WTC11 (cell line): ENCODE measurements around the gene ABCA6. TPM values are rescaled to one million over a fixed set of nuclear protein-coding genes. Genes with fewer than 3 reads are reported as not detected.

Source experiments
- ATAC-seq: fragments of 200-7000 bp; cut with Tn5 transposase; 2 replicates; pipeline ENCODE4 v1.10.0; 2021; ENCODE audit warnings: mild to moderate bottlenecking, moderate library complexity
- CTCF ChIA-PET: fragments of 300-600 bp; sonication (Branson Sonifier 250); formaldehyde crosslinking; loops from one replicate; lab custom pipeline; 2021; ENCODE audit warnings: antibody characterized with exemption; lab: Charles Lee
- POLR2A ChIA-PET: fragments of 350-600 bp; sonication (Branson Sonifier 250); formaldehyde crosslinking; loops from one replicate; lab custom pipeline; 2021; ENCODE audit warnings: antibody characterized with exemption; lab: Charles Lee
- DNase-seq: peaks from one replicate; pipeline ENCODE4 v3.0.0; 2021; ENCODE audit warnings: low spot score
- H3K27ac Mint-ChIP-seq: 2 replicates; pipeline ENCODE4 v1.8.0; 2021; ENCODE audit warnings: mixed read lengths
- H3K27me3 Mint-ChIP-seq: 2 replicates; pipeline ENCODE4 v1.8.0; 2021; ENCODE audit warnings: low read depth, mild to moderate bottlenecking, moderate library complexity, mixed read lengths
- H3K36me3 Mint-ChIP-seq: 2 replicates; pipeline ENCODE4 v1.8.0; 2021; ENCODE audit warnings: mixed read lengths
- H3K4me1 Mint-ChIP-seq: 2 replicates; pipeline ENCODE4 v1.8.0; 2022; ENCODE audit warnings: mixed read lengths
- H3K4me3 Mint-ChIP-seq: 2 replicates; pipeline ENCODE4 v1.8.0; 2021; ENCODE audit warnings: mild to moderate bottlenecking, moderate library complexity, mixed read lengths
- H3K9me3 Mint-ChIP-seq: 2 replicates; pipeline ENCODE4 v1.8.0; 2021; ENCODE audit warnings: mixed read lengths
- ATF1 ChIP-seq: sonication (generic); formaldehyde crosslinking; IDR thresholded peaks from 2 replicates; pipeline ENCODE4 v1.8.1; 2023; ENCODE audit warnings: mild to moderate bottlenecking, moderate library complexity, missing genetic modification reagents
- E2F1 ChIP-seq: sonication (generic); formaldehyde crosslinking; IDR thresholded peaks from 2 replicates; pipeline ENCODE4 v1.8.0; 2022; ENCODE audit warnings: mild to moderate bottlenecking, missing genetic modification reagents
- EMX1 ChIP-seq: fragments of 250-450 bp; sonication (Bioruptor Pico); IDR thresholded peaks from 2 replicates; pipeline ENCODE4 v1.8.0; 2021; ENCODE audit warnings: mild to moderate bottlenecking
- ETV6 ChIP-seq: sonication (generic); formaldehyde crosslinking; IDR thresholded peaks from 2 replicates; pipeline ENCODE4 v1.8.1; 2022; ENCODE audit warnings: mild to moderate bottlenecking, missing genetic modification reagents
- FOXK1 ChIP-seq: sonication (generic); formaldehyde crosslinking; IDR thresholded peaks from 2 replicates; pipeline ENCODE4 v1.8.0; 2022; ENCODE audit warnings: mild to moderate bottlenecking, moderate library complexity, missing genetic modification reagents
- FOXP1 ChIP-seq: sonication (generic); formaldehyde crosslinking; IDR thresholded peaks from 2 replicates; pipeline ENCODE4 v1.8.0; 2022; ENCODE audit warnings: missing genetic modification reagents, mild to moderate bottlenecking, moderate library complexity, borderline replicate concordance
- GTF2I ChIP-seq: fragments of 250-450 bp; sonication (Bioruptor Pico); conservative IDR thresholded peaks from 2 replicates; pipeline ENCODE4 v1.4.0; 2021; ENCODE audit warnings: mild to moderate bottlenecking
- HMGA2 ChIP-seq: fragments of 250-450 bp; sonication (Bioruptor Pico); IDR thresholded peaks from 2 replicates; pipeline ENCODE4 v1.4.0; 2021; ENCODE audit warnings: mild to moderate bottlenecking, moderate library complexity
- IRF2 ChIP-seq: sonication (generic); formaldehyde crosslinking; IDR thresholded peaks from 2 replicates; pipeline ENCODE4 v1.8.0; 2022; ENCODE audit warnings: low read depth, missing genetic modification reagents, borderline replicate concordance
- NFATC4 ChIP-seq: fragments of 250-450 bp; sonication (Bioruptor Pico); IDR thresholded peaks from 2 replicates; pipeline ENCODE4 v1.9.0; 2021; ENCODE audit warnings: mild to moderate bottlenecking
- PREB ChIP-seq: sonication (generic); formaldehyde crosslinking; IDR thresholded peaks from 2 replicates; pipeline ENCODE4 v1.8.1; 2022; ENCODE audit warnings: mild to moderate bottlenecking, missing genetic modification reagents, moderate library complexity, borderline replicate concordance
- TCF7 ChIP-seq: sonication (generic); formaldehyde crosslinking; IDR thresholded peaks from 2 replicates; pipeline ENCODE4 v1.8.0; 2022; ENCODE audit warnings: mild to moderate bottlenecking, low read depth, missing genetic modification reagents, moderate library complexity
- ZBTB21 ChIP-seq: sonication (generic); formaldehyde crosslinking; IDR thresholded peaks from 2 replicates; pipeline ENCODE4 v1.8.1; 2023; ENCODE audit warnings: mild to moderate bottlenecking, missing genetic modification reagents, borderline replicate concordance
- ZNF121 ChIP-seq: sonication (generic); formaldehyde crosslinking; IDR thresholded peaks from 2 replicates; pipeline ENCODE4 v1.8.0; 2023; ENCODE audit warnings: missing genetic modification reagents
- ZNF281 ChIP-seq: sonication (generic); formaldehyde crosslinking; IDR thresholded peaks from 2 replicates; pipeline ENCODE4 v1.8.0; 2023; ENCODE audit warnings: mild to moderate bottlenecking, missing genetic modification reagents
- total RNA-seq: library from RNA; stranded (reverse); gene quantifications from 3 replicates; pipeline ENCODE4 v1.2.3, GENCODE V29; 2021
- TF ChIP-seq, protein P1 (sequence below): fragments of 250-450 bp; sonication (Bioruptor Pico); IDR thresholded peaks from 2 replicates; pipeline ENCODE4 v1.8.0; 2021; ENCODE audit warnings: mild to moderate bottlenecking
- TF ChIP-seq, protein P2 (sequence below): sonication (generic); formaldehyde crosslinking; IDR thresholded peaks from 2 replicates; pipeline ENCODE4 v1.8.1; 2023; ENCODE audit warnings: mild to moderate bottlenecking, moderate library complexity, missing genetic modification reagents
- TF ChIP-seq, protein P3 (sequence below): sonication (generic); formaldehyde crosslinking; IDR thresholded peaks from 2 replicates; pipeline ENCODE4 v1.8.1; 2022; ENCODE audit warnings: missing genetic modification reagents, borderline replicate concordance
- TF ChIP-seq, protein P4 (sequence below): sonication (generic); formaldehyde crosslinking; IDR thresholded peaks from 2 replicates; pipeline ENCODE4 v1.8.0; 2023; ENCODE audit warnings: missing genetic modification reagents, mild to moderate bottlenecking, borderline replicate concordance

Gene ABCA6
- total RNA-seq, 1 experiment from 2014 or later: not detected

DNA sequence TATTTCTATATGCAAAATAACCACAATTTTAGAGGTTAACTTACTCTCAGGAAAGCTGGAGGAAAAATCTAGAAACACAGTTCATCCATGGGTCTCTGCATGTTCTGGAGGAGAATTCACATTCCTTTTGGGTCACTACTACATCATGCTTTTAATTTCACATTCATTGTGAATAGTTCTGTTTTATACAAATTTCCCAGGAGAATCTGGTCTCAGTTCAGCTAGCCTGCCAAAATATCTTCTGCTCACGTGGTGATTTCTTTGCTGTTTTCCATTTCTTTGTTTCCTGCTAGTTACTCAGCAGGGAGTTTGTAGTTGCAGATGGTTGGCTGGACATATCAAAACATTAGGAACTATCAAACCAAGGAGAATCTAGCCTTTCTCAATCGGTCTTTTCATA lies 80.9 kb downstream of the ABCA6 start, which contains the start of gene ABCA9 (continued):
- no peak for TF ChIP-seq IRF2
- no peak for TF ChIP-seq FOXP1 (CRISPR knock-in tag)
- TF ChIP-seq NFATC4 (CRISPR knock-in tag): no peak
- no peak for TF ChIP-seq EMX1 (CRISPR knock-in tag)
- TF ChIP-seq PREB (CRISPR knock-in tag): no peak
- TF ChIP-seq FOXK1 (CRISPR knock-in tag): no peak
- no peak for TF ChIP-seq HMGA2 (CRISPR knock-in tag)
- TF ChIP-seq, protein P1, sequence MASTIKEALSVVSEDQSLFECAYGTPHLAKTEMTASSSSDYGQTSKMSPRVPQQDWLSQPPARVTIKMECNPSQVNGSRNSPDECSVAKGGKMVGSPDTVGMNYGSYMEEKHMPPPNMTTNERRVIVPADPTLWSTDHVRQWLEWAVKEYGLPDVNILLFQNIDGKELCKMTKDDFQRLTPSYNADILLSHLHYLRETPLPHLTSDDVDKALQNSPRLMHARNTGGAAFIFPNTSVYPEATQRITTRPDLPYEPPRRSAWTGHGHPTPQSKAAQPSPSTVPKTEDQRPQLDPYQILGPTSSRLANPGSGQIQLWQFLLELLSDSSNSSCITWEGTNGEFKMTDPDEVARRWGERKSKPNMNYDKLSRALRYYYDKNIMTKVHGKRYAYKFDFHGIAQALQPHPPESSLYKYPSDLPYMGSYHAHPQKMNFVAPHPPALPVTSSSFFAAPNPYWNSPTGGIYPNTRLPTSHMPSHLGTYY (CRISPR knock-in tag): no peak

DNA sequence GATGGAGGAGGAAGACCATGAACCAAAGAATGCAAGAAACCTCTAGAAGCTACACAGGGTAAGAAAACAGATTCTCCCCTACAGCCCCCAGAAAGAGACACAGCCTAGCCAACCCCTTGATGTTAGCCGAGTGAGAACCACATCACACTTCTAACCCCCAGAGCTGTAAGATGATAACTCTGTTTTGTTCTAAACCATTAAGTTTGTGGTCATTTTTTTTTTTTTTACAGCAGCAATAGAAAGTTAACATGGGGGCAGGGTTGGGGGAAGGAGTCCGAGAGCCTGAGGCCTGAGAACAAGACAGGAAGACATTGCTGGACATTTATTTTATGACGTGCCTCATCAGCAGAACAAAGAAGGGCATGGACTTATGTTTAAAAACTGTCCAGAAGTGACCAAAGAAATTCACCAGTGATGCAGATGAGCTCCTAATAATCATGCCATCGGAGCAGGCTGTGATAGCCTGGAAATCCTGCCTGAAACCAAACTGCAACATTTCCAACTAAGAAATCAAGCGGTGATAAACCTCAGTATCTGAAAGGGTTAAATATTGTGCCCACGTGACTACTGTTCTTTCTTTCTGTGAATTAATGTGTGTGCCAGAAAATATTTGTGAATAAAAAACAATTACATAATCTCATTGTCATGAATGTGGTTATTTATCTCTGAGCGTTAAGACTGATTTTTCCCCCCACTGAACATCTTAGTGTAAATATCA lies 82.1 kb downstream of the ABCA6 start:
- ChIA-PET POLR2A (no interaction called here), CTCF (interaction anchor here (1.0 kb wide), 1 partner anchor 25 kb away, joined by 5 read pairs; no protein-coding TSS in a partner anchor)
- no peaks in the 10 kb centered on the region for H3K27me3 Mint-ChIP-seq
- no peak for DNase-seq
- H3K4me1 Mint-ChIP-seq: peaks cover 4% of the 10 kb centered on the region; the same call in 1 of the 2 replicates
- no peak overlapping the region for H3K27ac Mint-ChIP-seq
- no peaks in the 10 kb centered on the region for H3K36me3 Mint-ChIP-seq
- no peak for ATAC-seq
- TF ChIP-seq GTF2I (CRISPR knock-in tag) (no peak), TCF7 (CRISPR knock-in tag) (no peak), ETV6 (no peak), E2F1 (CRISPR knock-in tag) (no peak), ZNF121 (CRISPR knock-in tag) (no peak), ATF1 (no peak), ZBTB21 (no peak), ZNF281 (CRISPR knock-in tag) (no peak)
- TF ChIP-seq, protein P2, sequence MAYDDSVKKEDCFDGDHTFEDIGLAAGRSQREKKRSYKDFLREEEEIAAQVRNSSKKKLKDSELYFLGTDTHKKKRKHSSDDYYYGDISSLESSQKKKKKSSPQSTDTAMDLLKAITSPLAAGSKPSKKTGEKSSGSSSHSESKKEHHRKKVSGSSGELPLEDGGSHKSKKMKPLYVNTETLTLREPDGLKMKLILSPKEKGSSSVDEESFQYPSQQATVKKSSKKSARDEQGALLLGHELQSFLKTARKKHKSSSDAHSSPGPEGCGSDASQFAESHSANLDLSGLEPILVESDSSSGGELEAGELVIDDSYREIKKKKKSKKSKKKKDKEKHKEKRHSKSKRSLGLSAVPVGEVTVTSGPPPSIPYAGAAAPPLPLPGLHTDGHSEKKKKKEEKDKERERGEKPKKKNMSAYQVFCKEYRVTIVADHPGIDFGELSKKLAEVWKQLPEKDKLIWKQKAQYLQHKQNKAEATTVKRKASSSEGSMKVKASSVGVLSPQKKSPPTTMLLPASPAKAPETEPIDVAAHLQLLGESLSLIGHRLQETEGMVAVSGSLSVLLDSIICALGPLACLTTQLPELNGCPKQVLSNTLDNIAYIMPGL (CRISPR knock-in tag): no peak
- TF ChIP-seq, protein P3, sequence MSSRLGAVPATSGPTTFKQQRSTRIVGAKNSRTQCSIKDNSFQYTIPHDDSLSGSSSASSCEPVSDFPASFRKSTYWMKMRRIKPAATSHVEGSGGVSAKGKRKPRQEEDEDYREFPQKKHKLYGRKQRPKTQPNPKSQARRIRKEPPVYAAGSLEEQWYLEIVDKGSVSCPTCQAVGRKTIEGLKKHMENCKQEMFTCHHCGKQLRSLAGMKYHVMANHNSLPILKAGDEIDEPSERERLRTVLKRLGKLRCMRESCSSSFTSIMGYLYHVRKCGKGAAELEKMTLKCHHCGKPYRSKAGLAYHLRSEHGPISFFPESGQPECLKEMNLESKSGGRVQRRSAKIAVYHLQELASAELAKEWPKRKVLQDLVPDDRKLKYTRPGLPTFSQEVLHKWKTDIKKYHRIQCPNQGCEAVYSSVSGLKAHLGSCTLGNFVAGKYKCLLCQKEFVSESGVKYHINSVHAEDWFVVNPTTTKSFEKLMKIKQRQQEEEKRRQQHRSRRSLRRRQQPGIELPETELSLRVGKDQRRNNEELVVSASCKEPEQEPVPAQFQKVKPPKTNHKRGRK (CRISPR knock-in tag): no peak
- TF ChIP-seq, protein P1 (CRISPR knock-in tag): no peak
- TF ChIP-seq, protein P4, sequence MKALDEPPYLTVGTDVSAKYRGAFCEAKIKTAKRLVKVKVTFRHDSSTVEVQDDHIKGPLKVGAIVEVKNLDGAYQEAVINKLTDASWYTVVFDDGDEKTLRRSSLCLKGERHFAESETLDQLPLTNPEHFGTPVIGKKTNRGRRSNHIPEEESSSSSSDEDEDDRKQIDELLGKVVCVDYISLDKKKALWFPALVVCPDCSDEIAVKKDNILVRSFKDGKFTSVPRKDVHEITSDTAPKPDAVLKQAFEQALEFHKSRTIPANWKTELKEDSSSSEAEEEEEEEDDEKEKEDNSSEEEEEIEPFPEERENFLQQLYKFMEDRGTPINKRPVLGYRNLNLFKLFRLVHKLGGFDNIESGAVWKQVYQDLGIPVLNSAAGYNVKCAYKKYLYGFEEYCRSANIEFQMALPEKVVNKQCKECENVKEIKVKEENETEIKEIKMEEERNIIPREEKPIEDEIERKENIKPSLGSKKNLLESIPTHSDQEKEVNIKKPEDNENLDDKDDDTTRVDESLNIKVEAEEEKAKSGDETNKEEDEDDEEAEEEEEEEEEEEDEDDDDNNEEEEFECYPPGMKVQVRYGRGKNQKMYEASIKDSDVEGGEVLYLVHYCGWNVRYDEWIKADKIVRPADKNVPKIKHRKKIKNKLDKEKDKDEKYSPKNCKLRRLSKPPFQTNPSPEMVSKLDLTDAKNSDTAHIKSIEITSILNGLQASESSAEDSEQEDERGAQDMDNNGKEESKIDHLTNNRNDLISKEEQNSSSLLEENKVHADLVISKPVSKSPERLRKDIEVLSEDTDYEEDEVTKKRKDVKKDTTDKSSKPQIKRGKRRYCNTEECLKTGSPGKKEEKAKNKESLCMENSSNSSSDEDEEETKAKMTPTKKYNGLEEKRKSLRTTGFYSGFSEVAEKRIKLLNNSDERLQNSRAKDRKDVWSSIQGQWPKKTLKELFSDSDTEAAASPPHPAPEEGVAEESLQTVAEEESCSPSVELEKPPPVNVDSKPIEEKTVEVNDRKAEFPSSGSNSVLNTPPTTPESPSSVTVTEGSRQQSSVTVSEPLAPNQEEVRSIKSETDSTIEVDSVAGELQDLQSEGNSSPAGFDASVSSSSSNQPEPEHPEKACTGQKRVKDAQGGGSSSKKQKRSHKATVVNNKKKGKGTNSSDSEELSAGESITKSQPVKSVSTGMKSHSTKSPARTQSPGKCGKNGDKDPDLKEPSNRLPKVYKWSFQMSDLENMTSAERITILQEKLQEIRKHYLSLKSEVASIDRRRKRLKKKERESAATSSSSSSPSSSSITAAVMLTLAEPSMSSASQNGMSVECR: no peak
- no peaks in the 10 kb centered on the region for H3K9me3 Mint-ChIP-seq
- H3K4me3 Mint-ChIP-seq: no peak overlapping the region
